ENCODE data around the gene HS6ST1. TPM values are rescaled to one million over a fixed set of nuclear protein-coding genes. Genes with fewer than 3 reads are reported as not detected.

The HS6ST1 gene
- 45.2 and 45.4 TPM in 2 replicates for total RNA-seq (2014; rRNA removed; shearing (Covaris generic))

DNA sequence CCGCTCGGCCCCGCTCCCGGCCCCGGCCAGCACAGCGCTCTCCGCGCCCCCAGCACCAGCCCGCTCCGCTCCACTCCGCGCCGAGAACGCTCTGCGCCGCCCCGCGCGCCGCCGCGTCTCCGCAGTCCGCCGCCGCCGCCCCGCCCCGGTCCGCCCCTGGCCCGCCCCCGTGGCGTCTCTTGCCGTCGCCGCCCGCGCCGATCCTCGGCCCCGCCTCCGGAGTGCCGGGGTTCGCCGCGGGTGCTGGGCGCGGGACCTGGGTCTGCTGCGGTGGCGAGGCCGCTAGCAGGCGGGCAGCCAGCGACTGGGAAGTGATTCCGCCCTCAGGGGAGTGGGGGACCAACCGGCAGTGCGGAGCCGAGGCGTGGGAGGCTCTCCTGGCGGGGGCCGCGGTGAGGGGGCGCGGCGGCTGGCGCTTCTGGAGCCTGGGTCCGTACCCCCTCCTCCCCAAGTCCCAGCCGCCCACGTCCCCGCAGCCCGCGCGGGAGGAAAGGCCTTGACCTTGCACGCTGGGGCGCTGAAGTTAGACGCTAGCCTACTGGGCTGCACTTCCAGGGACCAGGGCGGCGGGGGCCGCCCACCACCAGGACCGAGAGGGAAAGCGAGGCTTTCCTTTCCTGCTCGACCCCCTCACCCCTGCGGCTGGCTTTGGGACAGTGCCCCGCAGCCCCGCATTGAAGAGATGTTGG, at the start of gene HS6ST1:
Gene HS6ST1 (minus strand): TSS at position 93 of the 689 bp plus-strand sequence. CDS start 305 bp downstream, outside the sequence.
- peak; percentile 82 for DNase-seq (ENCODE audit: low spot score)
- in situ Hi-C loops (cut with HindIII; ENCODE audit: low sequenced_read_pairs) = no loop called here

GRCh38 chr2:128367601-128368359, 49.1 kb upstream of the HS6ST1 start:
- no peak for DNase-seq (ENCODE audit: low spot score)
- in situ Hi-C loops (cut with HindIII; ENCODE audit: low sequenced_read_pairs) = no loop called here

- DNase-seq (ENCODE audit: low spot score) = no peak
- in situ Hi-C loops (cut with HindIII; ENCODE audit: low sequenced_read_pairs) = no loop called here
Measured at GRCh38 chr2:128366713-128367511, 48.2 kb upstream of the HS6ST1 start.

DNA sequence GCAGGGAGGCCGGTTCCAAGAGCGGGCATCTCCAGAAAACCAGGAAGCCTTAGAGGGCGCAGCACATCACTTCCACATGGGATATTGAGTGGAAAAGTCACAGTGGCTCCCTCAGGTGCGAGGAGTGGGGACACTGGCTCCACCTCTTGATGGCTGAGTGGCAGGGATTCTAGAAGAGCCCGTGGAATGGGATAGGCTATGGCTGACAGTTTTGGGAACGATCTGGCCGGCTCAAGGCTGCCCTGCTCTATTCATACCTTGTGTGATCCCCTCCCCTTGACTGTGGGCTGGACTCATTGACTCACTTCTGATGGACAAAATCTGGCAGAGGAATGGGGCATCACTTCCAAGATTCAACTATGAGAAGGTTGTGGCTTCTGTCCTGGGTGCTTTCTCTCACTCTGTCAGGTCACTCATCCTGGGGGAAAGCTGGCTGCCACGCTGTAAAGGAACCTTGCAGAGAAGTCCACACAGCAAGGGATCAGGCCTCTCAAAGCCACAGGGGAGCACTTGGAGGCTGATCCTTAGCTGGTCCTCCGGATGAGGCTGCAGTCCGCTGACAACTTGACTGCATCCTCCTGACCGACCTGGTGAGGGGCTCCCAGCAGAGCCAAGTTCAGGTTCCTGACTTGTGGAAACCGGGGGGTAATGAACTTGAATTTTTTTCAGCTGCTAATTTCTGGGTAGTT, 46.7 kb upstream of the HS6ST1 start:
- DNase-seq (ENCODE audit: low spot score) = no peak
- in situ Hi-C loops (cut with HindIII; ENCODE audit: low sequenced_read_pairs) = no loop called here

- DNase-seq (ENCODE audit: low spot score) = no peak
- in situ Hi-C loops (cut with HindIII; ENCODE audit: low sequenced_read_pairs) = no loop called here
Measured at GRCh38 chr2:128364441-128364911, 45.8 kb upstream of the HS6ST1 start.

- in situ Hi-C loops (cut with HindIII; ENCODE audit: low sequenced_read_pairs) = no loop called here
- no peak for DNase-seq (ENCODE audit: low spot score)
Measured at GRCh38 chr2:128363934-128364361, 45.3 kb upstream of the HS6ST1 start.

DNA sequence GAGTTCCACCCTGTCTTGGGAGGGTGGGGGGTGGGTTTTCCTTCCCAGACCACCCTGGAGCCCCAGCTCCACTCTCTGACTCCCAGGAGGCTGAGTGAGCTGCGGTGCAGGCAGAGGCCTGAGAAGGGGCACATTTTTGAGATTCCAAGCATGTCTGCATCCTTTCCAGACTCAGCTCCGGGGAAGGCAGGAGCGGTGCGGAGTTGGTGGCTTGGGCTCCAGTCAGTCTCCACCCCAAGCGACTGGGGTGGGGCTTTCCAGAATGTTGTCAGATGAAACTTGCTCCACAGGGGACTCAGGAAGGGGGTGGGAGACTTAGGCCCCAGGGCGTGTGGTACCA, 44.2 kb upstream of the HS6ST1 start:
- in situ Hi-C loops (cut with HindIII; ENCODE audit: low sequenced_read_pairs) = no loop called here
- DNase-seq (ENCODE audit: low spot score) = peak; percentile 28

DNA sequence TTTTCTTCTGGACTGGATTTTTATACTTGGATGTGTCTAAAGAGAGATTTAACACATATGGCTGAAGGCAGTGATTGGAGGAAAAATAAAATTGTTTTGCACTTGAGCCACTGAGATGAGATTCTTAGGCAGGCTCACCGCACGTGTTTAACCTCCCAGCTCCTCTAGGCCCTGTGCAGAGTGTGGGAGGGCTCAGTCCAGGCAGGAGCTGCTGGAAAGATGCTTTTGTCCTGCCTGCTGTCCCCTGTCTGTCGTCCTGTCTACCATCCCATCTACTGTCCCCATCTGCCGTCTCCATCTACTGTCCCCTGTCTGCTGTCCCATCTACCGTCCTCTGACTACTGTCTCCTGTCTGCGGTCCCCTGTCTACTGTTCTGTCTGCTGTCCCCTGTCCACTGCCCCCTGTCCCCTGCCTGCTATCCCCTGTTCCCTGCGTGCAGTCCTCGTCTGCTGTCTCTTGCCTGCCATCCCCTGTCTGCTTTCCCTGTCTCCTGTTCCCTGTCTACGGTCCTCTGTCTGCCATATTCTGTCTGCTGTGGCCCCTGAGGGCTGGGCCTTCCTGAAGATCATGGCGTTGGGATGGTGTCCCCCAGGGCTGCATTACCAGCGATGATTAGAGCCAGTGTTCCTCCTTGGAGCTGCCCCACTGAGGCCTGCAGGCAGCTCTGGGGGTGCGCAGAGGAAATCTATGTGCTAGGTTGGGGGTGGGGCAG, 43.7 kb upstream of the HS6ST1 start:
- DNase-seq (ENCODE audit: low spot score) = no peak
- in situ Hi-C loops (cut with HindIII; ENCODE audit: low sequenced_read_pairs) = no loop called here

GRCh38 chr2:128361376-128362131, 42.9 kb upstream of the HS6ST1 start:
- DNase-seq (ENCODE audit: low spot score) = no peak
- in situ Hi-C loops (cut with HindIII; ENCODE audit: low sequenced_read_pairs) = no loop called here

- in situ Hi-C loops (cut with HindIII; ENCODE audit: low sequenced_read_pairs) = no loop called here
- DNase-seq (ENCODE audit: low spot score) = no peak
Measured at GRCh38 chr2:128360711-128361110, 42.0 kb upstream of the HS6ST1 start.

DNA sequence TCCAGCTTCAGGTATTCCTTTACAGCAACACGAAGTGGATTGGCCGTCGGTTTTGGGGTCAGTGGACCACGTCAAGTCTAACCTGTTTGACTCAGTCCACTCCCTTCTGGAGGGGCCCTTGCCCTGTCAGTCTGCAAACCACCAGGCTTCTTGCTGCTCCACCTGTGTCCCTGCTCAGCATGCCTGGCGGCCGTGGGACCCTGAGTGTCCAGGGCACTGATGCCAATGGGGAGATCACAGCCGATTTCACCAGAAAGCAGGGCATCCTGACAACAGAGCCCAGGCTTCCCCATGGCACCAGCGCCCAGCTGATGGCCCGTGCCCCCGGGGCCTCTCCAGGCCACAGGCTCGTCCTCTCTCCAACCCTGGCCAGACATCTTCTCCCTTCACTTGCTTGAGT, 41.2 kb upstream of the HS6ST1 start:
- no peak for DNase-seq (ENCODE audit: low spot score)
- in situ Hi-C loops (cut with HindIII; ENCODE audit: low sequenced_read_pairs) = no loop called here

- DNase-seq (ENCODE audit: low spot score) = no peak
Measured at GRCh38 chr2:128358941-128359731, 40.5 kb upstream of the HS6ST1 start.

GRCh38 chr2:128357506-128358370, 39.1 kb upstream of the HS6ST1 start:
- in situ Hi-C loops (cut with HindIII; ENCODE audit: low sequenced_read_pairs) = no loop called here

More at GRCh38 chr2:128358941-128359731, 40.5 kb upstream of the HS6ST1 start:
- in situ Hi-C loops (cut with HindIII; ENCODE audit: low sequenced_read_pairs) = no loop called here

GRCh38 chr2:128356127-128356526, 37.5 kb upstream of the HS6ST1 start:
- DNase-seq (ENCODE audit: low spot score) = no peak
- in situ Hi-C loops (cut with HindIII; ENCODE audit: low sequenced_read_pairs) = no loop called here

More at GRCh38 chr2:128357506-128358370, 39.1 kb upstream of the HS6ST1 start:
- DNase-seq (ENCODE audit: low spot score) = no peak

DNA sequence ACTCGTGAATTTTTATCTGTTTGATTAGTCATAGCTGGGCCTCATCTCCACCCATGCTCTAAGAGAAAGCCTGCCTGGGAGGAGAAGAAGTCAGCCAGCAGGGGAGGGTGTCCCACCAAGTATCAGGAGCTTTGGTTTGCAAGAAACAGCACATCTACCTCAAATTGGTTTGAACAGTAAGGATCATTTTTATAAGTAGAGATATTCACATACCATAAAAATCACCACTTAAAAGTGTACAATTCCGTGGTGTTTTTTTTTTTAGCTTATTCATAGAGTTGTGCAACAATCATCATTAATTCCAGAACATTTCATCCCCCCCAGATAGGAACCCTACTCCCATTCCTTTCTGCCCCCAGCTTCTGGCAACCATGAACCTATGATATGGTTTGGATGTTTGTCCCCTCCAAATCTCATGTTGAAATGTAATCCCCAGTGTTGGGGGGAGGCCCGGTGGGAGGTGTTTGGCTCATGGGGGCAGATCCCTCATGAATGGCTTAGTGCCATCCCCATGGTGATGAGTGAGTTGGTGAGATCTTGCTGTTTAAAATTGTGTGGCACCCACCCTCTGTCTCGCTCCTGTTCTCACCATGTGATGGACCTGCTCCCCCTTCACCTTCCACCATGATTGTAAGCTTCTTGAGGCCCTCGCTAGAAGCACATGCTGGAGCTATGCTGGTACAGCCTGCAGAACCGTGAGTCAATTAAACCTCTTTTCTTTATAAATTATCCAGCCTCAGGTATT, 36.2 kb upstream of the HS6ST1 start:
- in situ Hi-C loops (cut with HindIII; ENCODE audit: low sequenced_read_pairs) = no loop called here
- no peak for DNase-seq (ENCODE audit: low spot score)

GRCh38 chr2:128354161-128354560, 35.5 kb upstream of the HS6ST1 start:
- no peak for DNase-seq (ENCODE audit: low spot score)

More at GRCh38 chr2:128354161-128354560, 35.5 kb upstream of the HS6ST1 start:
- in situ Hi-C loops (cut with HindIII; ENCODE audit: low sequenced_read_pairs) = no loop called here
